H1 (cell line): ENCODE results near the gene FIGNL1. TPM values are rescaled to one million over a fixed set of nuclear protein-coding genes. Genes with fewer than 3 reads are reported as not detected.

ENCODE experiments used
- CTCF ChIA-PET: fragments of 300-600 bp; sonication (Branson Sonifier 250); formaldehyde crosslinking; loops from one replicate; lab custom pipeline; 2021; ENCODE audit not compliant: partially characterized antibody; lab: Charles Lee
- POLR2A ChIA-PET: fragments of 300-600 bp; sonication (Branson Sonifier 250); formaldehyde crosslinking; loops from one replicate; lab custom pipeline; 2021; ENCODE audit warnings: inconsistent platforms; ENCODE audit not compliant: partially characterized antibody; lab: Charles Lee
- DNase-seq, 2 experiments: peaks; one replicate each; pipeline versions ENCODE4 v3.0.0 to v3.0.0-alpha.2; 2010 to 2022; ENCODE audit warnings: low spot score in 2 of 2, low read depth in 1 of 2, mixed read lengths in 1 of 2
- FAIRE-seq: peaks from 2 replicates; lab custom pipeline; 2011; peaks lifted over from hg19 to GRCh38; lab: Jason Lieb, UNC
- H2AFZ ChIP-seq: 2 replicates; pipeline ENCODE4 v1.8.1; 2012; ENCODE audit warnings: low read length, inconsistent platforms
- H2AK5ac ChIP-seq: 2 replicates; pipeline ENCODE4 v1.6.1; 2013; ENCODE audit warnings: low read depth, low read length
- H2BK120ac ChIP-seq: replicated peaks from 2 replicates; pipeline ENCODE3; 2013; ENCODE audit warnings: low read depth, low read length, inconsistent platforms
- H2BK12ac ChIP-seq: 2 replicates; pipeline ENCODE4 v1.6.1; 2013; ENCODE audit warnings: low read depth, low read length
- H2BK15ac ChIP-seq: 2 replicates; pipeline ENCODE4 v1.6.1; 2013; ENCODE audit warnings: low read length
- H2BK20ac ChIP-seq: 2 replicates; pipeline ENCODE4 v1.6.1; 2013; ENCODE audit warnings: low read length
- H2BK5ac ChIP-seq: 2 replicates; pipeline ENCODE4 v1.6.1; 2013; ENCODE audit warnings: low read depth, low read length
- H3K14ac ChIP-seq: 2 replicates; pipeline ENCODE4 v1.6.1; 2013; ENCODE audit warnings: inconsistent platforms; ENCODE audit not compliant: insufficient read length
- H3K18ac ChIP-seq: 2 replicates; pipeline ENCODE4 v1.6.1; 2013; ENCODE audit warnings: low read length; ENCODE audit errors: extremely low read depth
- H3K23ac ChIP-seq: 2 replicates; pipeline ENCODE4 v1.6.1; 2013; ENCODE audit warnings: inconsistent platforms; ENCODE audit not compliant: insufficient read length
- H3K23me2 ChIP-seq: 2 replicates; pipeline ENCODE4 v1.6.1; 2013; ENCODE audit warnings: low read depth, low read length
- H3K27ac ChIP-seq: 2 replicates; pipeline ENCODE4 v1.6.1; 2011; ENCODE audit warnings: low read depth, low read length, inconsistent platforms
- H3K27me3 ChIP-seq, 4 experiments: replicated peaks in 1 of 4; 1 replicate in 1 of 4; 2 replicates in 3 of 4; pipeline versions ENCODE4 v1.6.1 to v1.8.1; 2011 to 2013; ENCODE audit warnings: low read length in 3 of 4, mild to moderate bottlenecking in 3 of 4, inconsistent platforms in 2 of 4, mixed read lengths in 2 of 4, moderate library complexity in 1 of 4; ENCODE audit not compliant: control insufficient read depth in 3 of 4, insufficient read depth in 3 of 4; ENCODE audit errors: extremely low read depth in 1 of 4
- H3K36me3 ChIP-seq, 4 experiments: 2 replicates each; pipeline versions ENCODE4 v1.6.1 to v1.8.1; 2011 to 2013; ENCODE audit warnings: mild to moderate bottlenecking in 4 of 4, low read length in 3 of 4, moderate library complexity in 2 of 4, control low read depth in 1 of 4, inconsistent platforms in 1 of 4; ENCODE audit not compliant: insufficient read depth in 4 of 4, control insufficient read depth in 2 of 4
- H3K4ac ChIP-seq: replicated peaks from 2 replicates; pipeline ENCODE3; 2013; ENCODE audit warnings: low read length, low read depth, mixed read lengths, inconsistent platforms; ENCODE audit not compliant: insufficient read length
- H3K4me1 ChIP-seq, 4 experiments: replicated peaks in 1 of 4; 1 replicate in 1 of 4; 2 replicates in 3 of 4; pipeline versions ENCODE4 v1.6.1 to v1.8.1; 2011 to 2013; ENCODE audit warnings: low read length in 3 of 4, inconsistent platforms in 2 of 4, mixed read lengths in 1 of 4; ENCODE audit not compliant: insufficient read depth in 4 of 4, control insufficient read depth in 3 of 4
- H3K4me2 ChIP-seq, 2 experiments: 2 replicates each; pipeline versions ENCODE4 v1.6.1 to v1.8.1; 2011 to 2013; ENCODE audit warnings: low read depth in 2 of 2, low read length in 2 of 2, control low read depth in 1 of 2, inconsistent platforms in 1 of 2, mild to moderate bottlenecking in 1 of 2; ENCODE audit not compliant: insufficient read depth in 1 of 2
- H3K4me3 ChIP-seq, 4 experiments: fragments of 200-600, 300-600 bp in 1 of 4; sonication (generic), shearing (Covaris generic), sonication (Bioruptor Twin) in 1 of 4; 2 replicates each; pipeline versions ENCODE4 v1.5.1 to v1.8.1; 2011 to 2016; ENCODE audit warnings: low read length in 4 of 4, low read depth in 3 of 4, control low read depth in 2 of 4, inconsistent platforms in 2 of 4, mild to moderate bottlenecking in 2 of 4, mixed read lengths in 1 of 4, moderate library complexity in 1 of 4; ENCODE audit not compliant: insufficient read depth in 2 of 4; ENCODE audit errors: extremely low read depth in 1 of 4
- H3K56ac ChIP-seq: replicated peaks from 2 replicates; pipeline ENCODE3; 2013; ENCODE audit warnings: low read depth, mild to moderate bottlenecking, mixed read lengths, low read length, inconsistent platforms; ENCODE audit not compliant: insufficient read length
- H3K79me1 ChIP-seq: 2 replicates; pipeline ENCODE4 v1.6.1; 2013; ENCODE audit warnings: low read depth, low read length, control low read depth
- H3K79me2 ChIP-seq, 2 experiments: 2 replicates each; pipeline versions ENCODE4 v1.6.1 to v1.8.1; 2012 to 2013; ENCODE audit warnings: low read length in 2 of 2, mild to moderate bottlenecking in 2 of 2, inconsistent platforms in 1 of 2; ENCODE audit not compliant: insufficient read depth in 2 of 2, control insufficient read depth in 1 of 2
- H3K9ac ChIP-seq, 4 experiments: replicated peaks in 1 of 4; 1 replicate in 1 of 4; 2 replicates in 3 of 4; pipeline versions ENCODE4 v1.6.1 to v1.8.1; 2011 to 2013; ENCODE audit warnings: low read depth in 3 of 4, low read length in 3 of 4, control low read depth in 2 of 4, mild to moderate bottlenecking in 2 of 4, moderate library complexity in 2 of 4, inconsistent platforms in 1 of 4; ENCODE audit errors: extremely low read depth in 1 of 4
- H3K9me3 ChIP-seq, 2 experiments: 2 replicates each; pipeline versions ENCODE4 v1.6.1 to v1.8.1; 2012 to 2013; ENCODE audit warnings: mild to moderate bottlenecking in 2 of 2, moderate library complexity in 2 of 2, control low read depth in 1 of 2, inconsistent platforms in 1 of 2, low read depth in 1 of 2, low read length in 1 of 2, mixed read lengths in 1 of 2; ENCODE audit not compliant: insufficient read depth in 2 of 2
- H4K20me1 ChIP-seq, 2 experiments: replicated peaks in 1 of 2; 2 replicates each; pipeline versions ENCODE3 to v1.8.1; 2011 to 2013; ENCODE audit warnings: inconsistent platforms in 2 of 2, low read length in 2 of 2, mild to moderate bottlenecking in 1 of 2; ENCODE audit not compliant: insufficient read depth in 2 of 2, control insufficient read depth in 1 of 2
- H4K5ac ChIP-seq: 2 replicates; pipeline ENCODE4 v1.6.1; 2013; ENCODE audit warnings: low read length, low read depth, mixed read lengths, inconsistent platforms; ENCODE audit not compliant: insufficient read length
- H4K8ac ChIP-seq: 2 replicates; pipeline ENCODE4 v1.8.0; 2013; ENCODE audit warnings: mild to moderate bottlenecking, moderate library complexity, low read length, inconsistent platforms; ENCODE audit not compliant: insufficient read depth; ENCODE audit errors: extremely low read depth
- H4K91ac ChIP-seq: replicated peaks from 2 replicates; pipeline ENCODE3; 2013; ENCODE audit warnings: low read length, mixed read lengths, inconsistent platforms; ENCODE audit not compliant: insufficient read length
- FOSL1 ChIP-seq: IDR thresholded peaks from 2 replicates; pipeline ENCODE4 v1.6.1; 2011; ENCODE audit warnings: mild to moderate bottlenecking, low read depth, low read length, moderate library complexity; ENCODE audit not compliant: insufficient read depth
- HDAC2 ChIP-seq, 2 experiments: fragments of 300-600 bp in 1 of 2; sonication (generic) in 1 of 2; IDR thresholded peaks; 2 replicates each; pipeline ENCODE4 v1.6.1; 2011 to 2012; ENCODE audit warnings: low read depth in 2 of 2, low read length in 2 of 2, mild to moderate bottlenecking in 2 of 2, moderate library complexity in 2 of 2, borderline replicate concordance in 1 of 2, inconsistent platforms in 1 of 2
- JUN ChIP-seq: IDR thresholded peaks from 2 replicates; pipeline ENCODE4 v1.6.1; 2011; ENCODE audit warnings: low read depth, mild to moderate bottlenecking, improper control_type of control experiment, low read length
- MAFK ChIP-seq: IDR thresholded peaks from 2 replicates; pipeline ENCODE4 v1.6.1; 2012; ENCODE audit warnings: low read depth, mild to moderate bottlenecking, improper control_type of control experiment, low read length
- RBBP5 ChIP-seq: IDR thresholded peaks from 2 replicates; pipeline ENCODE4 v1.7.1; 2012; ENCODE audit warnings: low read depth, mild to moderate bottlenecking, inconsistent platforms, low read length, moderate library complexity, borderline replicate concordance
- SUZ12 ChIP-seq: fragments of 200-600 bp; sonication (generic); IDR thresholded peaks from 2 replicates; pipeline ENCODE4 v1.6.1; 2012; ENCODE audit warnings: mild to moderate bottlenecking, inconsistent platforms, low read length, moderate library complexity, mixed read lengths
- TAF1 ChIP-seq: IDR thresholded peaks from 2 replicates; pipeline ENCODE4 v1.6.1; 2011; ENCODE audit warnings: mild to moderate bottlenecking, low read depth, low read length
- USF2 ChIP-seq: IDR thresholded peaks from 2 replicates; pipeline ENCODE4 v1.6.1; 2011; ENCODE audit warnings: low read length, improper control_type of control experiment
- ZNF274 ChIP-seq: IDR thresholded peaks from 2 replicates; pipeline ENCODE4 v1.7.0; 2012; ENCODE audit warnings: low read length, borderline replicate concordance; ENCODE audit errors: extremely low read depth
- WGBS, 2 experiments: shearing (Covaris generic) in 1 of 2; methylation state at CpG; one replicate each; pipeline versions ENCODE4 v1.1.6 to v1.1.7; 2013 to 2015; ENCODE audit warnings: low lambda C conversion rate in 2 of 2, mixed read lengths in 2 of 2, inconsistent platforms in 1 of 2, low coverage in 1 of 2, missing lambda C conversion rate in 1 of 2; ENCODE audit not compliant: insufficient replicate concordance in 2 of 2, insufficient coverage in 1 of 2, insufficient read length in 1 of 2; ENCODE audit errors: extremely low coverage in 1 of 2, missing lambda C conversion rate in 1 of 2; 5-methylcytosine and 5-hydroxymethylcytosine counted together
- polyA plus RNA-seq, 7 experiments: library from polyadenylated mRNA; depleted of rRNA in 3 of 7; stranded (reverse) in 5 of 7; unstranded in 2 of 7; fragments of >200 nt in 5 of 7; fragments of 200-250 nt in 2 of 7; gene quantifications; 1 replicate in 5 of 7; 2 replicates in 1 of 7; 4 replicates in 1 of 7; pipeline versions ENCODE4 v1.2.1 to v1.2.3, GENCODE V29; 2011 to 2013; ENCODE audit warnings: missing spikeins in 2 of 7, mixed read lengths in 2 of 7
- total RNA-seq: library from RNA; stranded (reverse); fragmentation: NEBNext Ultra II Directional; extraction: Animal tissue kit (Norgen Biotek cat#: 25700); gene quantifications from 2 replicates; pipeline ENCODE4 v1.2.1, GENCODE V29; 2021

The FIGNL1 gene
- total and polyA plus RNA-seq, 2 of the 8 experiments (the other 6 are each of a cell fraction or from before 2014, with no cell fraction given): 6.5 to 9.9 TPM

DNA sequence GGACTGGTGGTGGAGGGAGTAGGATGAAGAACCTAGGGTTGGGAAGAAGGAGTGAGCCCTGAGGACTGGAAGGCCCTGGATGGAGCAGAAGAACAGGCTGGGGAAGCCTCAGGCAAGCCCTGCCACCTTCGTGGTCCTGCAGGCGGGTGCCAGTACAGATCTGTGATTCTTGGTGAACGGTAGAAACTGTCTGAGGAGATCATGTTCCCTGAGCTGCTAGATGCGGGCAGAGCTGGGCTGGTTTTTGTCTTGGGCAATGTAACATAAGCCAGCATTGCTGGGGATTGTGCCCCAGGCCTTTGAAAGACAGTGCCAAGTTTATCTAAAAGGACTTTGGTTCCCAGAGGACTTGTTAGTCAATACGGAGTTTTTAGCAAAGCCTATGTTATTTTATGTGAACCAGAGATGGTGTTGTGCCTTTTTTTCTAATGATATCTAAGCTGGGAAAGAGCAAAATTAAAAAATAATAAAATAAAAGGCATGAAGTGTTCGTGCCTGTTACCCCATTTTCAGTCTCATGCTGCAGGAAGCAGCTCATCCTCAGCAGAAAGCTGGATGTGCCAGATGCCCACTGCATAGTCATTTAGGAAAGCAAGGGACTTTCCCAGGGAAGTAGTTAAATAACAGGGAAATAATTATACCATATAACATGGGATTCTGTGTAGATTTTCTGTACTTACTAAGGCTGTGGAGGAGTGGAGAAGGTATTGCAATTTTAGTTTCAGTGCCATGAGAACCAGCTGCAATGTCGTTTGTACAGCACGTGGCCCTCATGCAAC lies 24.4 kb upstream of the FIGNL1 start:
- Histone ChIP-seq H3K9ac (no peak overlapping the region), H4K8ac (no peak overlapping the region), H3K23ac (no peak overlapping the region), H4K91ac (no peak overlapping the region), H3K79me2 (no peaks in the 10 kb centered on the region), H3K9me3 (no peaks in the 10 kb centered on the region), H2BK120ac (no peak overlapping the region), H3K4ac (no peak overlapping the region), H2BK15ac (no peak overlapping the region), H4K5ac (no peak overlapping the region), H3K4me1 (peaks cover 0 to 3% (median 0%) of the 10 kb centered on the region in 4 experiments; a peak in 2 of 7 replicates), H2BK12ac (no peak overlapping the region), H3K79me1 (no peaks in the 10 kb centered on the region), H2BK5ac (no peak overlapping the region), H3K56ac (no peak overlapping the region), H3K14ac (no peak overlapping the region), H3K4me3 (no peak overlapping the region), H2AFZ (no peak overlapping the region), H3K4me2 (no peak overlapping the region), H2BK20ac (no peak overlapping the region), H2AK5ac (no peak overlapping the region), H3K18ac (no peak overlapping the region), H3K27me3 (peaks cover 0 to 2% (median 0%) of the 10 kb centered on the region in 4 experiments; a peak in 1 of 7 replicates), H3K36me3 (no peaks in the 10 kb centered on the region), H3K27ac (no peak overlapping the region), H3K23me2 (no peaks in the 10 kb centered on the region), H4K20me1 (no peaks in the 10 kb centered on the region)
- CTCF ChIA-PET: interaction anchor here (0.9 to 1.9 kb wide), 5 partner anchors 86 to 686 kb away, joined by 3 to 5 read pairs (median 4); no protein-coding TSS in a partner anchor
- WGBS, 2 experiments: 79% methylated on average over 8 of the region's 8 CpGs; no CpG with 5 or more reads in 1 of the 2 experiments
- FAIRE-seq (no peak), DNase-seq (no peak)
- POLR2A ChIA-PET: no interaction called here
- TF ChIP-seq JUN: no peak
- no peak for TF ChIP-seq USF2
- no peak for TF ChIP-seq RBBP5
- TF ChIP-seq MAFK: no peak
- no peak for TF ChIP-seq ZNF274
- no peak for TF ChIP-seq FOSL1
- no peak for TF ChIP-seq TAF1
- TF ChIP-seq SUZ12: no peak
- no peak for TF ChIP-seq HDAC2 (IDR thresholded peaks at IDR 0.05; ENCODE audit: borderline replicate concordance in 1 of 2, low read depth in 2 of 2, low read length in 2 of 2)
